CD4-positive, alpha-beta T cell treated with Interleukin-6 at 100 ng/mL for 8 hours (primary cell): Measurements from ENCODE around the gene KCTD13.
"Not testable (repeated sequence)": the region's sequence is repeated elsewhere in the genome, so short reads cannot be mapped to it uniquely, and the experiment has no call there.

Experiments
- DNase-seq: peaks from one replicate; pipeline ENCODE4 v3.0.0-alpha.2; 2020; ENCODE audit warnings: mixed read lengths, low spot score

KCTD13 gene

GRCh38 chr16:29906520-29907244, 19.3 kb downstream of the KCTD13 start:
- DNase-seq, result no peak

DNA sequence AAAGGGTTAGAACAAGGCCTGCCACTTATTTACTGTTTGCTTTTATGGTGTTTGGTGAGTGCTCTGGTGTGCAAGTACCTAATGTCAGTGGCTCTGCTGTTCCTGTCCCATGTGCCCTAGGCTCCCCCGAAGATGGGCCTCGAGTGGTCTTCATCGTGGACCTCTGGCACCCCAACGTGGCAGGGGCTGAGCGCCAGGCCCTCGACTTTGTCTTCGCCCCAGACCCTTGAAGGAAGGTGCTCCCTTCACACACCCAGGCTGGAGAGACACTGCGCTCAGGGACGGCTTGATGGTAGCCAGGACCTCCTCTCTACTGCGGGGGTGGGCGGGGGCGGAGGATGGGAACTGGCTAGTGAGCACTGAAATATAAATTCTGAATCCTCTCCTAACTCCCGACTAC, 20.4 kb downstream of the KCTD13 start:
- DNase-seq, result no peak

- no peak for DNase-seq
These were observed 21.1 kb downstream of the KCTD13 start for GRCh38 chr16:29904947-29905346.

DNA sequence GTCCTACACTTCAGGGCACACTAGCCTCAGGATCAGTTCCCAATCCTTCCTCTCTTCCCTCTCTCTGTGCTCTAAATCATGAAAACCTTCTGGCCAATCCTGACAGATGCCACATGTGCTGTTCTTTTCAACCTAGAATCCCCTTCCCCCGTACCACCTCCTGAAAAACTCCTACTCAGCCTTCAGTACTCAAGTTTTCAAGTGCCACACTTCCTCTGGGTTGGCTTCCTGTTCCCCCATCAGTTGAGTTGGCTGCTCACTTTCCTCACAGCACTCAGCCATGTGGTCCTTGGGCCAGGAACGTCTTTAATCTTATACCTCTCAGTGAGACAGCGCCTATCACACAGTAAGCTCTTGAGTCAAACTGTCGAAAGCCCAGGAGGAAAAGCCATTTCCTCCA, 22.4 kb downstream of the KCTD13 start:
- DNase-seq, result no peak

- no peak for DNase-seq
These were observed 24.4 kb downstream of the KCTD13 start for GRCh38 chr16:29901607-29901945.

GRCh38 chr16:29900888-29901606, 25.0 kb downstream of the KCTD13 start:
- no peak for DNase-seq

GRCh38 chr16:29900102-29900887, 25.7 kb downstream of the KCTD13 start, which contains the start of gene ASPHD1:
ASPHD1 (plus strand) TSS chr16:29900488; CDS start chr16:29900972, 484 bp downstream.
- peak; percentile 51 for DNase-seq

DNA sequence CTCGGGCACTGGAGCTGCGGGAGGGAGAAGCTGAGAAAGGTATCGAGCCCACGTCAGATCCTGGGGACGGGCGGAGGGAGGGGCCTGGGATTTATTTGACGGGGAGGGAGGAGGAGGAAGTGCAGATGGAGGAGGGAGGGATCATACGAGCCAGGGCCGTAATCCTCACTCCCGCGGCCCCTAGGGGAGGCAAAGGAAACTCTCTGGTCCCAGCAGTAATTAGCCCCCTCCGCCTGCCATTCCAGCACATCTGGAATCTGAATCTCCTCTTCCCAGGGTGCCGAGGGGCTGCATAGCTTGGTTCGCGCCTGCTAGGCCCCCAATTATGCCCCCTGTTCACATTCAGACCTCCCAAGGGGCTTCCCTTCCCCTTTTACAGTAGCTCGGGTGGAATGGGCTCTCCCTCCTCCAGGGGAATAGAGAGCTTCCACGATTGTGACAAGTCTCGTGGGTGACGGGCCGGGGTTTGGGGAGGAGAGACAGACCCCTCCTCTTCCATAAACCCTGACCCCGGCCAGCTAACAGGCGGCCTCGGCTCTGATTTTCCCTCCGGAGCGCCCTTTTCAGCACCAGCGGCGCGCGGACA, 26.4 kb downstream of the KCTD13 start, which contains the start of gene SEZ6L2:
SEZ6L2 (minus strand) TSS at position 35 of the 586 bp plus-strand sequence. CDS start 531 bp downstream, outside the sequence.
- DNase-seq, result peak; percentile 53

GRCh38 chr16:29898804-29899515, 27.1 kb downstream of the KCTD13 start:
- DNase-seq, result no peak

DNA sequence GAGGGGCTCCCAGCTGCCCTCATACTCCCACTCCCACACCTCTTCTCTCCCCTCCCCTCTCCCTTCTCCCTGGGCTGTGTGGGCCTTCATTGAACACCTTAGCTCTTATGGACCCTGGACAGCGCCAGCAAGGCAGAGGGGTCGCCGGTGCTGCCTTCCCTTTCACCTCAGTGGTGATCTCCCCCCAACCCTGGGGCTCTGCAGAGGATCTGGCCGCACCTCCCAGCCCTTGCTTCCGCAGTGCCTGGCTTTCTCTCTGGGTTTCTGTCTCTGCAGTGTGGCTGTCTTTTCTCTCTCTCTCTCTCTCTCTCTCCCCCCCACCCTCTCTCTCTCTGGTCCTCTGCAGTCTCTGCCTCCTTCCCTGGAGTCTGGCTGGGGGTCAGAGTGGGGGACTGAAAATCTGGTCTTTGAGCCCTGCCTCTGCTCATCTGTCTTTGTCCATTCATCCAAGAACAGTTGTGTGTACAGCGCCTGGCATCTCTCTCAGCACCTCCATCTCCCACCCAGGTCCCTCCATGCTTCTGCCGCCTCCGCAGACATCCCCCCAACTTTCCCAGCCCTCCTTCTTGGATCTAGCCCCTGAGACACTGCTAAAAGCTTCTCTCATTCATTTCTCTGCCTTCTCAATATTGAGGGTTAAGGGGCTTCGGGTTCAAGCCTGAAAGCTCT, 27.8 kb downstream of the KCTD13 start:
- no peak for DNase-seq

- no peak for DNase-seq
These were observed 28.7 kb downstream of the KCTD13 start for GRCh38 chr16:29897333-29897732.

- no peak for DNase-seq
These were observed 29.2 kb downstream of the KCTD13 start for GRCh38 chr16:29896841-29897240.

DNA sequence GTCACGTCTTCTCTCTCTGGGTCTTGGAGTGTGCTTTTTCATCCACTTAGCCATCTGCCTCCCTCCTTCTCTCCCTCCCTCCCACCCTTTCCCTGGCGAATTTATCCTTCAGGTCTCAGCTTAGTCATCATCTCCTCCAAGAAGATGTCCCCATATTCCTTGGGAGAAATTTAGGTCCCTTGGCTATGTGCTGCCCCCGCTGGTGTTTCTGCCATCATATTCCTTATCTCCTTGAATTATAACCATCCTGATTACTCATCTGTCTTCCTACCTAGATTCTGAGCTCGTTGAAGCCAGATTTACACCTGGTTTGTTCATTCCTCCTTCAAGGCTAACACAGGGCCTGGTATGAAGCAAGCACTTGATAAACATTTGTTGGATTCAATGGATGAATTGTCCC, 31.7 kb downstream of the KCTD13 start:
- no peak for DNase-seq

GRCh38 chr16:29893553-29893952, 32.5 kb downstream of the KCTD13 start:
- DNase-seq, result no peak

GRCh38 chr16:29892458-29892813, 33.6 kb downstream of the KCTD13 start:
- DNase-seq, result no peak

- DNase-seq, result no peak
These were observed 34.2 kb downstream of the KCTD13 start for GRCh38 chr16:29891525-29892457.

DNA sequence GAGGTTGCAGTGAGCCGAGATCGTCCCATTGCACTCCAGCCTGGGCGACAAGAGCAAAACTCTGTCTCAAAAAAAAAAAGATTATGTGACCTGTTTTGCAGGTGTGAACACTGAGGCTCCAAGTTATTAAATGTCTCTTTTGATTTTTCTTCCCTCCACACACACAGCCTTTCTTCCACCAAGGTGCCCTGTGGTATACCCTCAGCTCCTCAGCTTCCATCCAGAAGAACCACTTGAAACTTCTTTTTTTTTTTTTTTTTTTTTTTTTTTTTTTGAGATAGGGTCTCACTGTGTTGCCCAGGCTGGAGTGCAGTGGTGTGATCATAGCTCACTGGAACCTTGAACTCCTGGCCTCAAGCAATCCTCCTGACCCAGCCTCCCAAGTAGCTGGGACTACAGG, 36.7 kb downstream of the KCTD13 start:
- not testable (repeated sequence) for DNase-seq

- DNase-seq, result no peak
These were observed 42.0 kb downstream of the KCTD13 start for GRCh38 chr16:29883987-29884386.

GRCh38 chr16:29881050-29881449, 45.0 kb downstream of the KCTD13 start:
- DNase-seq, result no peak

- no peak for DNase-seq
These were observed 47.9 kb downstream of the KCTD13 start for GRCh38 chr16:29878172-29878571.
